ENCODE results near the gene ABCB4.
"Not testable (repeated sequence)": the region's sequence is repeated elsewhere in the genome, so short reads cannot be mapped to it uniquely, and the experiment has no call there.

Gene ABCB4

DNA sequence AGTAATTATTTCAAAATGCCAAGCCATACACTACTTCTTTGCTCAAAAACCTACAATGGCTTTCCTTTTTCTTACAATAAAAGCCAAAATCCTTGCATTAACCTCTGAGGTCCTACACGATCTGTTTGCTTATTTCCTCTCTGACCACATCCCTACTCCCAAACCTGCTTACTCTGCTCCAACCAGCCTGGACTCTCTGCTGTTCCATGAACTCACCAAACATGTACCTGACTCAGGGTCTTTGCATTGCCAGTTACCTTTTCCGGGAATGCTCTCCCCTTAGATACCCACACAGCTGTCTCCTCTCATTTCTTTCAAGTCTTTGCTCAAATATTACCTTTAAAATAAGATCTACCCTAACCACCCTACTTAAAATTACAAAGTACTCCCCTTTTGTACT is 2.3 kb downstream of the ABCB4 start:
- no peak for TF ChIP-seq ZC3H10 (CRISPR knock-in tag; IDR thresholded peaks at IDR 0.05)
- no peak for TF ChIP-seq ZFP3 (CRISPR knock-in tag; IDR thresholded peaks at IDR 0.05)
- TF ChIP-seq, protein P1, sequence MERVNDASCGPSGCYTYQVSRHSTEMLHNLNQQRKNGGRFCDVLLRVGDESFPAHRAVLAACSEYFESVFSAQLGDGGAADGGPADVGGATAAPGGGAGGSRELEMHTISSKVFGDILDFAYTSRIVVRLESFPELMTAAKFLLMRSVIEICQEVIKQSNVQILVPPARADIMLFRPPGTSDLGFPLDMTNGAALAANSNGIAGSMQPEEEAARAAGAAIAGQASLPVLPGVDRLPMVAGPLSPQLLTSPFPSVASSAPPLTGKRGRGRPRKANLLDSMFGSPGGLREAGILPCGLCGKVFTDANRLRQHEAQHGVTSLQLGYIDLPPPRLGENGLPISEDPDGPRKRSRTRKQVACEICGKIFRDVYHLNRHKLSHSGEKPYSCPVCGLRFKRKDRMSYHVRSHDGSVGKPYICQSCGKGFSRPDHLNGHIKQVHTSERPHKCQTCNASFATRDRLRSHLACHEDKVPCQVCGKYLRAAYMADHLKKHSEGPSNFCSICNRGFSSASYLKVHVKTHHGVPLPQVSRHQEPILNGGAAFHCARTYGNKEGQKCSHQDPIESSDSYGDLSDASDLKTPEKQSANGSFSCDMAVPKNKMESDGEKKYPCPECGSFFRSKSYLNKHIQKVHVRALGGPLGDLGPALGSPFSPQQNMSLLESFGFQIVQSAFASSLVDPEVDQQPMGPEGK (CRISPR knock-in tag; IDR thresholded peaks at IDR 0.05; ENCODE audit: borderline replicate concordance): no peak
- TF ChIP-seq, protein P2, sequence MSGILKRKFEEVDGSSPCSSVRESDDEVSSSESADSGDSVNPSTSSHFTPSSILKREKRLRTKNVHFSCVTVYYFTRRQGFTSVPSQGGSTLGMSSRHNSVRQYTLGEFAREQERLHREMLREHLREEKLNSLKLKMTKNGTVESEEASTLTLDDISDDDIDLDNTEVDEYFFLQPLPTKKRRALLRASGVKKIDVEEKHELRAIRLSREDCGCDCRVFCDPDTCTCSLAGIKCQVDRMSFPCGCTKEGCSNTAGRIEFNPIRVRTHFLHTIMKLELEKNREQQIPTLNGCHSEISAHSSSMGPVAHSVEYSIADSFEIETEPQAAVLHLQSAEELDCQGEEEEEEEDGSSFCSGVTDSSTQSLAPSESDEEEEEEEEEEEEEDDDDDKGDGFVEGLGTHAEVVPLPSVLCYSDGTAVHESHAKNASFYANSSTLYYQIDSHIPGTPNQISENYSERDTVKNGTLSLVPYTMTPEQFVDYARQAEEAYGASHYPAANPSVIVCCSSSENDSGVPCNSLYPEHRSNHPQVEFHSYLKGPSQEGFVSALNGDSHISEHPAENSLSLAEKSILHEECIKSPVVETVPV (CRISPR knock-in tag; IDR thresholded peaks at IDR 0.05): no peak
- TF ChIP-seq SNAI2 (CRISPR knock-in tag; IDR thresholded peaks at IDR 0.05): no peak
- TF ChIP-seq ESRRG (CRISPR knock-in tag; IDR thresholded peaks at IDR 0.05): no peak
- no peak for TF ChIP-seq ZFP30 (CRISPR knock-in tag; IDR thresholded peaks at IDR 0.05)
- TF ChIP-seq TCF4 (CRISPR knock-in tag; IDR thresholded peaks at IDR 0.05; ENCODE audit: borderline replicate concordance): no peak
- no peak for TF ChIP-seq ISL1 (CRISPR knock-in tag; IDR thresholded peaks at IDR 0.05)
- TF ChIP-seq BACH2 (CRISPR knock-in tag; IDR thresholded peaks at IDR 0.05; ENCODE audit: borderline replicate concordance): no peak
- TF ChIP-seq, protein P3, sequence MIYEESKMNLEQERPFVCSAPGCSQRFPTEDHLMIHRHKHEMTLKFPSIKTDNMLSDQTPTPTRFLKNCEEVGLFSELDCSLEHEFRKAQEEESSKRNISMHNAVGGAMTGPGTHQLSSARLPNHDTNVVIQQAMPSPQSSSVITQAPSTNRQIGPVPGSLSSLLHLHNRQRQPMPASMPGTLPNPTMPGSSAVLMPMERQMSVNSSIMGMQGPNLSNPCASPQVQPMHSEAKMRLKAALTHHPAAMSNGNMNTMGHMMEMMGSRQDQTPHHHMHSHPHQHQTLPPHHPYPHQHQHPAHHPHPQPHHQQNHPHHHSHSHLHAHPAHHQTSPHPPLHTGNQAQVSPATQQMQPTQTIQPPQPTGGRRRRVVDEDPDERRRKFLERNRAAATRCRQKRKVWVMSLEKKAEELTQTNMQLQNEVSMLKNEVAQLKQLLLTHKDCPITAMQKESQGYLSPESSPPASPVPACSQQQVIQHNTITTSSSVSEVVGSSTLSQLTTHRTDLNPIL (CRISPR knock-in tag; IDR thresholded peaks at IDR 0.05; ENCODE audit: low read depth): no peak
- TF ChIP-seq, protein P4, sequence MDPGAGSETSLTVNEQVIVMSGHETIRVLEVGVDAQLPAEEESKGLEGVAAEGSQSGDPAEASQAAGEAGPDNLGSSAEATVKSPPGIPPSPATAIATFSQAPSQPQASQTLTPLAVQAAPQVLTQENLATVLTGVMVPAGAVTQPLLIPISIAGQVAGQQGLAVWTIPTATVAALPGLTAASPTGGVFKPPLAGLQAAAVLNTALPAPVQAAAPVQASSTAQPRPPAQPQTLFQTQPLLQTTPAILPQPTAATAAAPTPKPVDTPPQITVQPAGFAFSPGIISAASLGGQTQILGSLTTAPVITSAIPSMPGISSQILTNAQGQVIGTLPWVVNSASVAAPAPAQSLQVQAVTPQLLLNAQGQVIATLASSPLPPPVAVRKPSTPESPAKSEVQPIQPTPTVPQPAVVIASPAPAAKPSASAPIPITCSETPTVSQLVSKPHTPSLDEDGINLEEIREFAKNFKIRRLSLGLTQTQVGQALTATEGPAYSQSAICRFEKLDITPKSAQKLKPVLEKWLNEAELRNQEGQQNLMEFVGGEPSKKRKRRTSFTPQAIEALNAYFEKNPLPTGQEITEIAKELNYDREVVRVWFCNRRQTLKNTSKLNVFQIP (CRISPR knock-in tag; IDR thresholded peaks at IDR 0.05; ENCODE audit: borderline replicate concordance, low read depth): no peak
- TF ChIP-seq ZNF70 (CRISPR knock-in tag; IDR thresholded peaks at IDR 0.05): no peak
- TF ChIP-seq ARNTL (CRISPR knock-in tag; IDR thresholded peaks at IDR 0.05; ENCODE audit: borderline replicate concordance, low read depth): no peak
- no peak for TF ChIP-seq CSDC2 (CRISPR knock-in tag; IDR thresholded peaks at IDR 0.05)
- no peak for TF ChIP-seq ZNF8 (CRISPR knock-in tag; IDR thresholded peaks at IDR 0.05)
- no peak for TF ChIP-seq RARB (CRISPR knock-in tag; IDR thresholded peaks at IDR 0.05)
- no peak for TF ChIP-seq ZNF565 (CRISPR knock-in tag; conservative IDR thresholded peaks at IDR 0.05; ENCODE audit: low read depth)
- ATAC-seq: no peak

DNA sequence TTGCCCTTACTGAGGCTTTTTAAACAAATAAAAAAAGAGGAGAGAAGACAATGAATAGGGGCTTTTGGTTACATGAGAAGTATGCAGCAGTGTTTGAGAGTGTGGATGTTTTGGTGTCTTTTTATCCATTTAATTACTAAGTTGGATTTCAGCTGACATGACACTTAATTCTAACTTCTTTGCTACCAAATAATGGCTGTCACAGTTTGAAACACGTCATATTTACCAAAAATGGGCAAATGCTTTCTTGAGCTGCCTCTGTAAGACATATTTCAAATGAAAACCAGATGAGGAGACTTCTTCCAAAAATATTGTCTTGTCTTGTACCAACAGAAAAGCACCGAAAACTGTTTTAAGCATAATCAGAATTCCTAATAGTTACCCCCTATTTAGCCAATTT is 4.0 kb downstream of the ABCB4 start:
- no peak for ATAC-seq
- TF ChIP-seq PPARA (CRISPR knock-in tag; IDR thresholded peaks at IDR 0.05; ENCODE audit: borderline replicate concordance) (no peak), ESRRG (CRISPR knock-in tag; IDR thresholded peaks at IDR 0.05) (no peak), BACH2 (CRISPR knock-in tag; IDR thresholded peaks at IDR 0.05; ENCODE audit: borderline replicate concordance) (no peak), ZFP30 (CRISPR knock-in tag; IDR thresholded peaks at IDR 0.05) (no peak), ZNF8 (CRISPR knock-in tag; IDR thresholded peaks at IDR 0.05) (no peak), GLIS3 (CRISPR knock-in tag; IDR thresholded peaks at IDR 0.05) (no peak), ZC3H10 (CRISPR knock-in tag; IDR thresholded peaks at IDR 0.05) (no peak), TCF4 (CRISPR knock-in tag; IDR thresholded peaks at IDR 0.05; ENCODE audit: borderline replicate concordance) (no peak), RARB (CRISPR knock-in tag; IDR thresholded peaks at IDR 0.05) (no peak), ZFP3 (CRISPR knock-in tag; IDR thresholded peaks at IDR 0.05) (no peak), ZNF565 (CRISPR knock-in tag; conservative IDR thresholded peaks at IDR 0.05; ENCODE audit: low read depth) (no peak), SNAI2 (CRISPR knock-in tag; IDR thresholded peaks at IDR 0.05) (no peak), ARNTL (CRISPR knock-in tag; IDR thresholded peaks at IDR 0.05; ENCODE audit: borderline replicate concordance, low read depth) (no peak)
- TF ChIP-seq, protein P5, sequence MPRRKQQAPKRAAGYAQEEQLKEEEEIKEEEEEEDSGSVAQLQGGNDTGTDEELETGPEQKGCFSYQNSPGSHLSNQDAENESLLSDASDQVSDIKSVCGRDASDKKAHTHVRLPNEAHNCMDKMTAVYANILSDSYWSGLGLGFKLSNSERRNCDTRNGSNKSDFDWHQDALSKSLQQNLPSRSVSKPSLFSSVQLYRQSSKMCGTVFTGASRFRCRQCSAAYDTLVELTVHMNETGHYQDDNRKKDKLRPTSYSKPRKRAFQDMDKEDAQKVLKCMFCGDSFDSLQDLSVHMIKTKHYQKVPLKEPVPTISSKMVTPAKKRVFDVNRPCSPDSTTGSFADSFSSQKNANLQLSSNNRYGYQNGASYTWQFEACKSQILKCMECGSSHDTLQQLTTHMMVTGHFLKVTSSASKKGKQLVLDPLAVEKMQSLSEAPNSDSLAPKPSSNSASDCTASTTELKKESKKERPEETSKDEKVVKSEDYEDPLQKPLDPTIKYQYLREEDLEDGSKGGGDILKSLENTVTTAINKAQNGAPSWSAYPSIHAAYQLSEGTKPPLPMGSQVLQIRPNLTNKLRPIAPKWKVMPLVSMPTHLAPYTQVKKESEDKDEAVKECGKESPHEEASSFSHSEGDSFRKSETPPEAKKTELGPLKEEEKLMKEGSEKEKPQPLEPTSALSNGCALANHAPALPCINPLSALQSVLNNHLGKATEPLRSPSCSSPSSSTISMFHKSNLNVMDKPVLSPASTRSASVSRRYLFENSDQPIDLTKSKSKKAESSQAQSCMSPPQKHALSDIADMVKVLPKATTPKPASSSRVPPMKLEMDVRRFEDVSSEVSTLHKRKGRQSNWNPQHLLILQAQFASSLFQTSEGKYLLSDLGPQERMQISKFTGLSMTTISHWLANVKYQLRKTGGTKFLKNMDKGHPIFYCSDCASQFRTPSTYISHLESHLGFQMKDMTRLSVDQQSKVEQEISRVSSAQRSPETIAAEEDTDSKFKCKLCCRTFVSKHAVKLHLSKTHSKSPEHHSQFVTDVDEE (CRISPR knock-in tag; IDR thresholded peaks at IDR 0.05): no peak
- TF ChIP-seq, protein P1 (CRISPR knock-in tag; IDR thresholded peaks at IDR 0.05; ENCODE audit: borderline replicate concordance): no peak
- TF ChIP-seq, protein P2 (CRISPR knock-in tag; IDR thresholded peaks at IDR 0.05): no peak

DNA sequence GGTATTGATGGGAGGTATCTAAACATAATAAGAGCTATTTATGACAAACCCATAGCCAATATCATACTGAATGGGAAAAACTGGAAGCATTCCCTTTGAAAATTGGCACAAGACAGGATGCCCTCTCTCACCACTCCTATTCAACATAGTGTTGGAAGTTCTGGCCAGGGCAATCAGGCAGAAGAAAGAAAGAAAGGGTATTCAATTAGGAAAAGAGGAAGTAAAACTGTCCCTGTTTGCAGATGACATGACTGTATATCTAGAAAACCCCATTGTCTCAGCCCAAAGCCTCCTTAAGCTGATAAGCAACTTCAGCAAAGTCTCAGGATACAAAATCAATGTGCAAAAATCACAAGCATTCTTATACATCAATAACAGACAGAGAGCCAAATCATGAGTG is 6.3 kb downstream of the ABCB4 start:
- not testable (repeated sequence) for ATAC-seq

DNA sequence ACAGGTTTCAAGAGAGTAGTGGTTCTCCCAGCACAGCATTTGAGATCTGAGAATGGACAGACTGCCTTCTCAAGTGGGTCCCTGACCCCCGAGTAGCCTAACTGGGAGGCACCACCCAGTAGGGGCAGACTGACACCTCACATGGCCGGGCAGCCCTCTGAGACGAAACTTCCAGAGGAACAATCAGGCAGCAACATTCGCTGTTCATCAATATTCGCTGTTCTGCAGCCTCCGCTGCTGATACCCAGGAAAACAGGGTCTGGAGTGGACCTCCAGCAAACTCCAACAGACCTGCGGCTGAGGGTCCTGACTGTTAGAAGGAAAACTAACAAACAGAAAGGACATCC is 10.0 kb downstream of the ABCB4 start:
- not testable (repeated sequence) for ATAC-seq

DNA sequence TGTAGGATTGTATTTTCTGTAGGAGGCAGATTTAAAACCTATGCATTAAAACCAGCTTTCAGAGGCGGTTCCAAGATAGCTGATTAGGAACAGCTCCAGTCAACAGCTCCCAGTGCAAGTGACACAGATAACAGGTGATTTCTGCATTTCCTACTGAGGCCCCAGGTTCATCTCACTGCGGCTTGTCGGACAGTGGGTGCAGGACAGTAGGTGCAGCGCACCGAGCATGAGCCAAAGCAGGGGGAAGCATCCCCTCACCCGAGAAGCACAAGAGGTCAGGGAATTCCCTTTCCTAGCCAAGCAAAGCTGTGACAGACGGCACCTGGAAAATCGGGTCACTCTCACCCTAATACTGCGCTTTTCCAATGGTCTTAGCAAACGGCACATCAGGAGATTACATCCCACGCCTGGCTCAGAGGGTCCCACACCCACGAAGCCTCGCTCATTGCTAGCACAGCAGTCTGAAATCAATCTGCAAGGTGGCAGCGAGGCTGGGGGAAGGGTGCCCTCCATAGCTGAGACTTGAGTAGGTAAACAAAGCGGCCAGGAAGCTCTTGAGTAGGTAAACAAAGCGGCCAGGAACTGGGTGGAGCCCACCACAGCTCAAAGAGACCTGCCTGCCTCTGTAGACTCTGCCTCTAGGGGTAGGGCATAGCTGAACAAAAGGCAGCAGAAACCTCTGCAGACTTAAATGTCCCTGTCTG is 10.5 kb downstream of the ABCB4 start:
- ATAC-seq: not testable (repeated sequence)
